HepG2 (cell line): ENCODE data around the gene BMPR2. TPM values are rescaled to one million over a fixed set of nuclear protein-coding genes. Genes with fewer than 3 reads are reported as not detected.

Source experiments
- AGO2 ChIP-seq: fragments of 200-400 bp; formaldehyde crosslinking; optimal IDR thresholded peaks from 2 replicates; pipeline ENCODE3; 2017; ENCODE audit warnings: mild to moderate bottlenecking, low read depth, low read length, moderate library complexity
- ATM ChIP-seq: fragments of 450-650 bp; IDR thresholded peaks from 2 replicates; pipeline ENCODE4 v1.7.1; 2017; ENCODE audit warnings: mild to moderate bottlenecking, borderline replicate concordance
- FOXJ3 ChIP-seq: sonication (generic); formaldehyde crosslinking; IDR thresholded peaks from 2 replicates; pipeline ENCODE4 v1.4.0; 2020; ENCODE audit warnings: missing genetic modification reagents, mild to moderate bottlenecking, borderline replicate concordance
- GTF2F1 ChIP-seq: fragments of 150-350 bp; IDR thresholded peaks from 2 replicates; pipeline ENCODE4 v1.6.1; 2014; ENCODE audit warnings: low read length
- IKZF4 ChIP-seq: sonication (generic); formaldehyde crosslinking; IDR thresholded peaks from 2 replicates; pipeline ENCODE4 v1.5.1; 2020; ENCODE audit warnings: borderline replicate concordance, mild to moderate bottlenecking, low read depth, missing genetic modification reagents; ENCODE audit errors: not compliant biosample characterization
- ISL2 ChIP-seq: sonication (generic); formaldehyde crosslinking; IDR thresholded peaks from 2 replicates; pipeline ENCODE4 v1.5.0; 2020; ENCODE audit warnings: missing genetic modification reagents
- KDM3A ChIP-seq: IDR thresholded peaks from 2 replicates; pipeline ENCODE4 v1.6.1; 2018; ENCODE audit warnings: low read depth, missing compliant biosample characterization
- NFE2L1 ChIP-seq: sonication (generic); formaldehyde crosslinking; IDR thresholded peaks from 2 replicates; pipeline ENCODE4 v1.4.0; 2020; ENCODE audit warnings: missing genetic modification reagents, mild to moderate bottlenecking, borderline replicate concordance
- RCOR2 ChIP-seq: IDR thresholded peaks from 2 replicates; pipeline ENCODE4 v1.6.1; 2016; ENCODE audit warnings: missing biosample characterization, missing genetic modification reagents
- RFX3 ChIP-seq: IDR thresholded peaks from 2 replicates; pipeline ENCODE4 v1.6.1; 2016; ENCODE audit warnings: missing biosample characterization, missing genetic modification reagents
- RORA ChIP-seq: sonication (generic); formaldehyde crosslinking; IDR thresholded peaks from 2 replicates; pipeline ENCODE4 v1.5.0; 2020; ENCODE audit warnings: mild to moderate bottlenecking, missing genetic modification reagents, moderate library complexity
- SNRNP70 ChIP-seq: fragments of 200-400 bp; formaldehyde crosslinking; IDR thresholded peaks from 2 replicates; pipeline ENCODE4 v1.6.1; 2017; ENCODE audit warnings: mild to moderate bottlenecking, low read depth, low read length, moderate library complexity
- SRY ChIP-seq: sonication (generic); formaldehyde crosslinking; IDR thresholded peaks from 2 replicates; pipeline ENCODE4 v1.8.0; 2022; ENCODE audit warnings: mild to moderate bottlenecking, missing genetic modification reagents
- ZNF20 ChIP-seq: sonication (generic); formaldehyde crosslinking; IDR thresholded peaks from 2 replicates; pipeline ENCODE4 v1.4.0; 2020; ENCODE audit warnings: mild to moderate bottlenecking, moderate library complexity, missing genetic modification reagents
- ZNF496 ChIP-seq: sonication (generic); formaldehyde crosslinking; IDR thresholded peaks from 2 replicates; pipeline ENCODE4 v1.8.1; 2023; ENCODE audit warnings: mild to moderate bottlenecking, moderate library complexity, missing genetic modification reagents; ENCODE audit not compliant: insufficient replicate concordance
- ZNF552 ChIP-seq: sonication (generic); formaldehyde crosslinking; IDR thresholded peaks from 2 replicates; pipeline ENCODE4 v1.9.0; 2022; ENCODE audit warnings: missing genetic modification reagents, mild to moderate bottlenecking, borderline replicate concordance
- ZNF766 ChIP-seq: sonication (generic); formaldehyde crosslinking; IDR thresholded peaks from 2 replicates; pipeline ENCODE4 v1.5.0; 2020; ENCODE audit warnings: missing genetic modification reagents, borderline replicate concordance
- ZNF768 ChIP-seq: sonication (generic); formaldehyde crosslinking; IDR thresholded peaks from 2 replicates; pipeline ENCODE4 v1.4.0; 2020; ENCODE audit warnings: missing genetic modification reagents
- ZNF775 ChIP-seq: sonication (generic); formaldehyde crosslinking; IDR thresholded peaks from 2 replicates; pipeline ENCODE4 v1.4.0; 2020; ENCODE audit warnings: missing genetic modification reagents, mild to moderate bottlenecking, moderate library complexity, borderline replicate concordance
- ZSCAN29 ChIP-seq: sonication (generic); formaldehyde crosslinking; conservative IDR thresholded peaks from 2 replicates; pipeline ENCODE4 v1.4.0; 2020; ENCODE audit warnings: mild to moderate bottlenecking, missing genetic modification reagents
- polyA plus RNA-seq, 8 experiments: library from polyadenylated mRNA; depleted of rRNA in 3 of 8; stranded (reverse) in 7 of 8; unstranded in 1 of 8; fragments of >200 nt; fragmentation: Illumina TruSeq in 4 of 8; extraction: Trizol in 4 of 8; gene quantifications; 2 replicates each; pipeline versions ENCODE4 v1.2.1 to v1.2.3, GENCODE V29; 2011 to 2016; ENCODE audit warnings: low read depth in 4 of 8, missing spikeins in 1 of 8, mixed read lengths in 1 of 8; ENCODE audit not compliant: insufficient read depth in 1 of 8
- total RNA-seq, 5 experiments: library from RNA; depleted of rRNA; stranded (reverse); fragments of >200 nt; fragmentation: Illumina TruSeq; extraction: Trizol; gene quantifications; 2 replicates each; pipeline ENCODE4 v1.2.3, GENCODE V29; 2016; ENCODE audit warnings: low read depth in 1 of 5
- TF ChIP-seq, protein P1 (sequence below): sonication (generic); formaldehyde crosslinking; IDR thresholded peaks from 2 replicates; pipeline ENCODE4 v1.4.0; 2020; ENCODE audit warnings: missing genetic modification reagents
- TF ChIP-seq, protein P2 (sequence below): sonication (generic); formaldehyde crosslinking; IDR thresholded peaks from 2 replicates; pipeline ENCODE4 v1.5.1; 2020; ENCODE audit warnings: missing genetic modification reagents, mild to moderate bottlenecking, borderline replicate concordance
- TF ChIP-seq, protein P3 (sequence below): sonication (generic); formaldehyde crosslinking; IDR thresholded peaks from 2 replicates; pipeline ENCODE4 v1.5.1; 2020; ENCODE audit warnings: mild to moderate bottlenecking, missing genetic modification reagents, moderate library complexity
- TF ChIP-seq, protein P4 (sequence below): sonication (generic); formaldehyde crosslinking; IDR thresholded peaks from 2 replicates; pipeline ENCODE4 v1.4.0; 2020; ENCODE audit warnings: mild to moderate bottlenecking, missing genetic modification reagents, borderline replicate concordance

BMPR2 gene
- total and polyA plus RNA-seq, 2 of the 13 experiments (the other 11 are each of a cell fraction or from before 2014, with no cell fraction given), result 5.5 to 10.3 TPM

DNA sequence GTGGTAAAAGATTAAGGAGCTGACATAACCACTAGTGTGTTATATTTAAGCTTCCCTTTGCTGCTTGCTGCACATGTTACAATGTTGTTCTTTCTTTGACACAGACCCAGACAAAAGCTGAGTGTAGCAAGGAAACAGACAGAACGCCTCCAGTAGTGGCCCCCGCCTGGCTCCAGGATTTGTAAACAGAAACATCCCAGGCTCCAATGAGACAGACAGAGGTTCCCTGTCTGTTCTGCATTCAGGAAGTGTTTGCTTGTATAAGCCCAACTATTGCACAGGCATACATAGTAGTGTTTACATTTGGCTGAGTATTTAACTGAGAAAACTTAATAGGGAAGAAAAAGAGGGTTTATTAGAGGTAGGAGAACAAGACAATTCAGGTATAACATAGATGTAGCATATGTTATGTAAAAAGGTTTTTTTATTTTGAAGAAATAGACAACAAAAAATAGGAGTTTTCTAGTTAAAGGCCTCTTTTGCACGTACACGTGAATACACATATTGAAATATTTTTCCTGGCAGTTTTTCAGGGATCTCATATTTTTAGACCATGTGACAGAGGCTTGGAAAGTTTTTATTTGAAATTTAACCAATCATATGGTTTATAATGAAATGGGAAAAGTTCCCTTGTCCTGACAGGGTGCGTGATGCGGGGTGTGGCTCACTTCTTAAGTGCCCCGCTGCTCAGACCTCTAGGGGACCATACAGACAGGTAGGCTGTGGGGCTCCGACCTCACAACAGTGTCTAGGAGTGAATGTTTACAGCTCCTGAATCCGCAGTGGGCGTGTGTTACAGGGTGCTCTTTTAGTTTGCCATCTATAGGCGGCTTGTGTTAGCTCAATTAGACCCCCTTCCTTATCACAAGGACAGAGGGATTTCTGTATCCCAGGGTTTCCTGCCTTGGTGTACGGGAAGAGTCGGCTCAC, 118.4 kb downstream of the BMPR2 start (continued):
- TF ChIP-seq SNRNP70, result no peak
- TF ChIP-seq NFE2L1 (CRISPR knock-in tag), result no peak
- peak; percentile 56; the same call in 1 of the 2 replicates for TF ChIP-seq RCOR2 (CRISPR knock-in tag)
- no peak for TF ChIP-seq KDM3A
- TF ChIP-seq FOXJ3 (CRISPR knock-in tag), result peak; percentile 92; the same call in 1 of the 2 replicates
- peak; percentile 62 for TF ChIP-seq ISL2
- no peak for TF ChIP-seq RFX3
- no peak for TF ChIP-seq IKZF4 (CRISPR knock-in tag)
- TF ChIP-seq ZNF20 (CRISPR knock-in tag), result no peak
- no peak for TF ChIP-seq ZNF768 (CRISPR knock-in tag)
- TF ChIP-seq ZNF496, result no peak
- TF ChIP-seq, protein P1, sequence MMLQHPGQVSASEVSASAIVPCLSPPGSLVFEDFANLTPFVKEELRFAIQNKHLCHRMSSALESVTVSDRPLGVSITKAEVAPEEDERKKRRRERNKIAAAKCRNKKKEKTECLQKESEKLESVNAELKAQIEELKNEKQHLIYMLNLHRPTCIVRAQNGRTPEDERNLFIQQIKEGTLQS (CRISPR knock-in tag), result no peak
- TF ChIP-seq ATM, result peak; percentile 98; the same call in 1 of the 2 replicates
- peak; percentile 80; the same call in 1 of the 2 replicates for TF ChIP-seq ZSCAN29 (CRISPR knock-in tag)
- no peak for TF ChIP-seq RORA (CRISPR knock-in tag)
- TF ChIP-seq ZNF766 (CRISPR knock-in tag), result no peak
- TF ChIP-seq, protein P2, sequence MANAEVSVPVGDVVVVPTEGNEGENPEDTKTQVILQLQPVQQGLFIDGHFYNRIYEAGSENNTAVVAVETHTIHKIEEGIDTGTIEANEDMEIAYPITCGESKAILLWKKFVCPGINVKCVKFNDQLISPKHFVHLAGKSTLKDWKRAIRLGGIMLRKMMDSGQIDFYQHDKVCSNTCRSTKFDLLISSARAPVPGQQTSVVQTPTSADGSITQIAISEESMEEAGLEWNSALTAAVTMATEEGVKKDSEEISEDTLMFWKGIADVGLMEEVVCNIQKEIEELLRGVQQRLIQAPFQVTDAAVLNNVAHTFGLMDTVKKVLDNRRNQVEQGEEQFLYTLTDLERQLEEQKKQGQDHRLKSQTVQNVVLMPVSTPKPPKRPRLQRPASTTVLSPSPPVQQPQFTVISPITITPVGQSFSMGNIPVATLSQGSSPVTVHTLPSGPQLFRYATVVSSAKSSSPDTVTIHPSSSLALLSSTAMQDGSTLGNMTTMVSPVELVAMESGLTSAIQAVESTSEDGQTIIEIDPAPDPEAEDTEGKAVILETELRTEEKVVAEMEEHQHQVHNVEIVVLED (CRISPR knock-in tag), result 0 out of 2 replicates have a peak, but pooled peaks have one; percentile 19
- TF ChIP-seq, protein P3, sequence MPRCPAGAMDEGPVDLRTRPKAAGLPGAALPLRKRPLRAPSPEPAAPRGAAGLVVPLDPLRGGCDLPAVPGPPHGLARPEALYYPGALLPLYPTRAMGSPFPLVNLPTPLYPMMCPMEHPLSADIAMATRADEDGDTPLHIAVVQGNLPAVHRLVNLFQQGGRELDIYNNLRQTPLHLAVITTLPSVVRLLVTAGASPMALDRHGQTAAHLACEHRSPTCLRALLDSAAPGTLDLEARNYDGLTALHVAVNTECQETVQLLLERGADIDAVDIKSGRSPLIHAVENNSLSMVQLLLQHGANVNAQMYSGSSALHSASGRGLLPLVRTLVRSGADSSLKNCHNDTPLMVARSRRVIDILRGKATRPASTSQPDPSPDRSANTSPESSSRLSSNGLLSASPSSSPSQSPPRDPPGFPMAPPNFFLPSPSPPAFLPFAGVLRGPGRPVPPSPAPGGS (CRISPR knock-in tag), result no peak
- no peak for TF ChIP-seq ZNF775 (CRISPR knock-in tag)
- TF ChIP-seq GTF2F1, result no peak
- no peak for TF ChIP-seq ZNF552 (CRISPR knock-in tag)
- TF ChIP-seq SRY, result no peak
- TF ChIP-seq AGO2, result no peak
- TF ChIP-seq, protein P4, sequence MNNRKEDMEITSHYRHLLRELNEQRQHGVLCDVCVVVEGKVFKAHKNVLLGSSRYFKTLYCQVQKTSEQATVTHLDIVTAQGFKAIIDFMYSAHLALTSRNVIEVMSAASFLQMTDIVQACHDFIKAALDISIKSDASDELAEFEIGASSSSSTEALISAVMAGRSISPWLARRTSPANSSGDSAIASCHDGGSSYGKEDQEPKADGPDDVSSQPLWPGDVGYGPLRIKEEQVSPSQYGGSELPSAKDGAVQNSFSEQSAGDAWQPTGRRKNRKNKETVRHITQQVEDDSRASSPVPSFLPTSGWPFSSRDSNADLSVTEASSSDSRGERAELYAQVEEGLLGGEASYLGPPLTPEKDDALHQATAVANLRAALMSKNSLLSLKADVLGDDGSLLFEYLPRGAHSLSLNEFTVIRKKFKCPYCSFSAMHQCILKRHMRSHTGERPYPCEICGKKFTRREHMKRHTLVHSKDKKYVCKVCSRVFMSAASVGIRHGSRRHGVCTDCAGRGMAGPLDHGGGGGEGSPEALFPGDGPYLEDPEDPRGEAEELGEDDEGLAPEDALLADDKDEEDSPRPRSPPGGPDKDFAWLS (CRISPR knock-in tag), result no peak
